H54 (cell line): ENCODE results near the gene TYMP.

Experiments
- DNase-seq: peaks from one replicate; pipeline ENCODE4 v3.0.0; 2011; ENCODE audit warnings: low spot score, mixed read lengths; ENCODE audit not compliant: insufficient read length
- FAIRE-seq: peaks from 3 replicates; lab custom pipeline; 2011; peaks lifted over from hg19 to GRCh38; lab: Jason Lieb, UNC
- POLR2A ChIP-seq: IDR thresholded peaks from 2 replicates; pipeline ENCODE4 v1.6.1; 2011; ENCODE audit warnings: low read depth, mild to moderate bottlenecking, low read length

The TYMP gene, protein sequence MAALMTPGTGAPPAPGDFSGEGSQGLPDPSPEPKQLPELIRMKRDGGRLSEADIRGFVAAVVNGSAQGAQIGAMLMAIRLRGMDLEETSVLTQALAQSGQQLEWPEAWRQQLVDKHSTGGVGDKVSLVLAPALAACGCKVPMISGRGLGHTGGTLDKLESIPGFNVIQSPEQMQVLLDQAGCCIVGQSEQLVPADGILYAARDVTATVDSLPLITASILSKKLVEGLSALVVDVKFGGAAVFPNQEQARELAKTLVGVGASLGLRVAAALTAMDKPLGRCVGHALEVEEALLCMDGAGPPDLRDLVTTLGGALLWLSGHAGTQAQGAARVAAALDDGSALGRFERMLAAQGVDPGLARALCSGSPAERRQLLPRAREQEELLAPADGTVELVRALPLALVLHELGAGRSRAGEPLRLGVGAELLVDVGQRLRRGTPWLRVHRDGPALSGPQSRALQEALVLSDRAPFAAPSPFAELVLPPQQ

GRCh38 chr22:50529897-50530579 lies at the start of gene TYMP:
TSS of gene TYMP (minus strand) at chr22:50530012. CDS start at chr22:50529709, 303 bp downstream.
- FAIRE-seq: no peak
- no peak for DNase-seq
- TF ChIP-seq POLR2A: no peak

GRCh38 chr22:50578776-50579310 lies 49.0 kb upstream of the TYMP start:
- no peak for DNase-seq
- no peak for TF ChIP-seq POLR2A
- no peak for FAIRE-seq

- FAIRE-seq: no peak
- TF ChIP-seq POLR2A: no peak
- DNase-seq: no peak
These were observed 48.4 kb upstream of the TYMP start, which contains the start of gene CPT1B for GRCh38 chr22:50577987-50578775. TSS of gene CPT1B (minus strand) at chr22:50578427. CDS start at chr22:50577915, 512 bp downstream.

DNA sequence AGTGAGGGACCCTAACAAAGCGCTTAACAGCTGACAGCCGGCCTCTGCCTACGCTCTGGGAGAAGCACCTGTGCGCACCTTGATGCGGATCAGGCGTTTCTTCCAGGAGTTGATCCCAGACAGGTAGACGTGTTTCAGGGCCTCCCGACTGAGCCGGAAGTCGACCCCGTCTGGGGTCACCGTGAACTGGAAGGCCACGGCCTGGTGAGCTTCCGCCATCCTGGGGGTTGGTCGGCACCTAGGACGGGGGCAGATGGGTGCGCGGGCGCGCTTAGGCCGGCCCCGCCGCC lies 47.8 kb upstream of the TYMP start:
- no peak for TF ChIP-seq POLR2A
- no peak for DNase-seq
- FAIRE-seq: no peak

- peak; percentile 50 for DNase-seq
- no peak for FAIRE-seq
These were observed 47.2 kb upstream of the TYMP start for GRCh38 chr22:50576806-50577696.

DNA sequence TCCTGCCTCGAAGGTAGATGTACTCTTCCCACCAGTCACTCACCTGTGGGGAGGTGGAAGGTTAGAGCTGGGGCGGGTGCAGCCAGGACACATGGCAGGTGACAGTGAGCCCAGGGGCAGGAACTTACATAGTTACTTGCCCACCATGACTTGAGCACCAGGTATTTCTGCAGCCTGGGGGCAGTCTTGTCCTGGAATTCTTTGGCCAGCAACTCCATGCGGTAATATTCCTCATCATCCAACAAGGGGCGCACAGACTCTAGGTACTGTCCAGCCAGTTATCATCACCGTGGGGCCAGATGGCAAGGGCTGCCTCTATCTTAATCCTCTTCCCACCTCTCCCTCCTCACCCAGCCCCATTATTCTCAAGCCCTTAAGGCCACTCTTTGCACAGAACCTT lies 46.3 kb upstream of the TYMP start:
- TF ChIP-seq POLR2A: no peak
- FAIRE-seq (no peak), DNase-seq (no peak)

More at GRCh38 chr22:50576806-50577696, 47.2 kb upstream of the TYMP start:
- no peak for TF ChIP-seq POLR2A

- no peak for TF ChIP-seq POLR2A
- FAIRE-seq: no peak
- no peak for DNase-seq
These were observed 45.7 kb upstream of the TYMP start for GRCh38 chr22:50575426-50575941.

DNA sequence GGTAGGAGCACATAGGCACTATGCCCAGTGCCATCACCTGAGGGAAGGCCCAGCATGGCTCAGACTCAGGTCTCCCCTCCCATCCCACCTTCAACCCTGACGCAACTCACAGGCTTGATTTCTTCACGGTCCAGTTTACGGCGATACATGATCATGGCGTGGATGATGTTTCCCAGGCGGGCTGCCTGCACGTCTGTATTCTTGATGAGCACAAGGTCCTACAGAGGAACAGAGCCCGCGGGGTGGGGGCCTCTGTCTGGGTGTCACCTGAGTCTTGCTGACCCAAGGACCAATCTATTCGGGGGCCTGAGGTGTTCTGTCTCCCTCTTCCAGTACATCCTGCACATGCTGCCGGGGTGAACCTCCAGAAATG lies 44.6 kb upstream of the TYMP start:
- TF ChIP-seq POLR2A: no peak
- no peak for DNase-seq
- no peak for FAIRE-seq

DNA sequence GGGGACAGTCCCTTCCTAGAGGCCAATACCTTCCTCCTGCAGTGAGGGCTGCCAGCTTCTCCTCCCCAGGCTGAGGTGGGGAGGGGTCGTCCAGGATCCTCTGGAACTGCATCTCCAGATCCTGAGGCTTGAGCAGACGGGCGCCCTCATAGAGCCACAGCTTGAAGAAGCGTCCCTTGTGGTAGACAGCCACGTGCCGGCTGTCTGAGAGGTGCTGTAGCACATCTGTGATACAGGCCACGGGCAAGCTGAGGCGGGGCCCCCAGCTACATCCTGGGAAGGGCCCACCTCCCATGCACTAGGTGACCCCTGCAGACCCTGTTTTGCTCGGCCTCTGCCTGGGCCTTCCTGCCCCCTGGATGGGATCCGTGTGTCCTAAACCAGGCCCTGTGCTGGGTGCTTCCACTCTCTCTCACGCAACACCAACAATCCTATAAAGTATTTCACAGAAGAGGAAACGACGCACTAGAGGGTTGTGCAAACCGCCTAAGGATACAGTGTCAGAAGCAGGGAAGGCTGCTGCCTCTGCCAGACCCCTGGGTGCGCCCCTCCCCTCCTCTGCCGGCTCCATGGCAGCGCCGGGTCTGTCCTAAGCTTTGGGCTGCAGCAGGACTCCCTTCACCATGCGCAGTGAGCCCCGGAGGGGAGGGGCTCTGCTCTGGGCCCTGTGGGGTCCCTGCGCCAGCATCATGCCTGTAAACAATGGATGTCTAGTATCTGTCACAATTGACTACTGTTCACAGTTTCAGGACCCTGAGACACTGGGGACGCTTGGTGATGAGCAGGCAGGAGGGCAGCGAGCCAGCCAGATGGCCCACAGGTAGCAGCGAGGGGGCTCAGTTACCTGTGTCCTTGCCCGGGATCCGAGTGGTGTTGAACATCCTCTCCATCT lies 43.9 kb upstream of the TYMP start:
- TF ChIP-seq POLR2A: no peak
- FAIRE-seq: no peak
- no peak for DNase-seq

DNA sequence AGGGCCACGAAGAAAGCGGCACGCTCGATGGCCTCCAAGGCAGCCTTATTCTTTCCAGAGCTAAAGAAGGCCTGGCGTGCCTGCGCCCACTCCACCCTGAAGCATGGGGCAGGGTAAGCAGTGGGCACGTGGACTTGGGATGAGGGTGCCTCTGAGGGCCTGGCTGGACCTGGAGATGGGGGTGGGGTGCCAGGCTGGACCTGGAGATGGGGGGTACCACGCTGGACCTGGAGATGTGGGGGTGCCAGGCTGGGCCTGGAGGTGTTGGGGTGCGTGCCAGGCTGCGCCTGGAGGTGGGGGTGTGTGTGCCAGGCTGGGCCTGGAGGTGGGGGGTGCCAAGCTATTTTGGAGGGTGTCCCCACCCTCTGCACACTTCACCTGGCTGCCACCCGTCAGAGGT lies 43.2 kb upstream of the TYMP start:
- no peak for TF ChIP-seq POLR2A
- DNase-seq (no peak), FAIRE-seq (no peak)

- TF ChIP-seq POLR2A: no peak
- DNase-seq (no peak), FAIRE-seq (no peak)
These were observed 41.7 kb upstream of the TYMP start for GRCh38 chr22:50571264-50572175.
